MM.1S (cell line): ENCODE data around the gene TPCN1.

ENCODE experiments used
- DNase-seq: peaks from one replicate; pipeline ENCODE4 v3.0.0-alpha.2; 2015
- H2AFZ ChIP-seq: fragments of 300-600 bp; sonication (generic); 2 replicates; pipeline ENCODE4 v1.6.0; 2016; ENCODE audit warnings: antibody characterized with exemption, low read length
- H3F3A ChIP-seq: fragments of 300-600 bp; sonication (generic); 2 replicates; pipeline ENCODE4 v1.6.1; 2016; ENCODE audit warnings: mild to moderate bottlenecking, antibody characterized with exemption, low read length, moderate library complexity, mixed read lengths; ENCODE audit not compliant: insufficient read depth
- H3K27ac ChIP-seq: fragments of 300-600 bp; sonication (generic); 2 replicates; pipeline ENCODE4 v1.5.1; 2016; ENCODE audit warnings: mild to moderate bottlenecking, low read length
- H3K27me3 ChIP-seq: fragments of 300-600 bp; sonication (generic); replicated peaks from 2 replicates; pipeline ENCODE4 v1.6.0; 2016; ENCODE audit warnings: low read length; ENCODE audit not compliant: insufficient read depth
- H3K36me3 ChIP-seq: fragments of 300-600 bp; sonication (generic); replicated peaks from 2 replicates; pipeline ENCODE4 v1.6.1; 2016; ENCODE audit warnings: mild to moderate bottlenecking, low read length, mixed read lengths; ENCODE audit not compliant: insufficient read depth
- H3K4me1 ChIP-seq: fragments of 300-600 bp; sonication (generic); 2 replicates; pipeline ENCODE4 v1.6.1; 2016; ENCODE audit warnings: low read length, mixed read lengths
- H3K4me2 ChIP-seq: fragments of 300-600 bp; sonication (generic); 2 replicates; pipeline ENCODE4 v1.6.0; 2016; ENCODE audit warnings: low read depth, low read length
- H3K4me3 ChIP-seq: fragments of 300-600 bp; sonication (generic); 2 replicates; pipeline ENCODE4 v1.5.1; 2016; ENCODE audit warnings: low read length, mixed read lengths
- H3K79me2 ChIP-seq: fragments of 300-600 bp; sonication (generic); 2 replicates; pipeline ENCODE4 v1.6.1; 2016; ENCODE audit warnings: mixed run types, low read length, mixed read lengths
- H3K9ac ChIP-seq: fragments of 300-600 bp; sonication (generic); 2 replicates; pipeline ENCODE4 v1.6.1; 2016; ENCODE audit warnings: low read length, mixed read lengths
- H3K9me2 ChIP-seq: fragments of 300-600 bp; sonication (generic); replicated peaks from 2 replicates; pipeline ENCODE4 v1.6.1; 2016; ENCODE audit warnings: mild to moderate bottlenecking, low read length, mixed read lengths; ENCODE audit not compliant: insufficient read depth
- H3K9me3 ChIP-seq: fragments of 300-600 bp; sonication (generic); replicated peaks from 2 replicates; pipeline ENCODE4 v1.6.1; 2016; ENCODE audit warnings: mild to moderate bottlenecking, low read length, mixed read lengths; ENCODE audit not compliant: insufficient read depth
- H4K20me1 ChIP-seq: fragments of 300-600 bp; sonication (generic); 2 replicates; pipeline ENCODE4 v1.6.1; 2016; ENCODE audit warnings: mild to moderate bottlenecking, low read length, moderate library complexity, mixed read lengths; ENCODE audit not compliant: insufficient read depth
- EZH2 ChIP-seq: fragments of 300-600 bp; sonication (generic); optimal IDR thresholded peaks from 2 replicates; pipeline ENCODE3; 2017; ENCODE audit warnings: low read depth, mild to moderate bottlenecking, antibody characterized with exemption, low read length, mixed read lengths
- EZH2phosphoT487 ChIP-seq: fragments of 300-600 bp; sonication (generic); IDR thresholded peaks from 2 replicates; pipeline ENCODE4 v1.6.1; 2018; ENCODE audit warnings: antibody characterized with exemption, low read length
- TF ChIP-seq, protein P1 (sequence below): fragments of 300-600 bp; sonication (generic); IDR thresholded peaks from 2 replicates; pipeline ENCODE4 v1.5.1; 2016; ENCODE audit warnings: antibody characterized with exemption, low read length, mixed read lengths

The TPCN1 gene

DNA sequence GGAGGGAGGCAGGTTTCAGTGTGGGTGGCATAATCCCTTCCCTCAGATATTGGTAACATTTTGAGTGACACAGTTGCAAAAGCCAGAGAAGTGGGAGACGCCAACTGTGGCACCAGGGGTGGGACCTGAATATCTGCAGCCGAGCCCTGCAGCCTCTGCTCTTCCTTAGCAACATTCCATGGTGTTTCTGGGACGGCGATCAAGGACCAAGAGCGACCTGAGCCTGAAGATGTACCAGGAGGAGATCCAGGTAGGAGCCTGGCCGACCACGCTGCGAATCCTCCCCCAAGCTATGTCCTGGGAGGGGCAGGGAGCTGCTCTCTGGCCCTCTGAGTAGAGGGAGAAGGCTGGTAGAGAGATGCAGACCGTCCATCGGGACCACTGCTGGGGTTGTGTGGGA is 71.8 kb downstream of the TPCN1 start:
- Histone ChIP-seq H3K27me3 (no peaks in the 10 kb centered on the region), H3K9me2 (no peaks in the 10 kb centered on the region), H3K79me2 (no peaks in the 10 kb centered on the region), H3K9ac (no peak overlapping the region), H3K4me2 (no peak overlapping the region), H3K4me3 (no peak overlapping the region), H4K20me1 (no peaks in the 10 kb centered on the region), H3K27ac (no peak overlapping the region), H3K9me3 (no peaks in the 10 kb centered on the region), H3K36me3 (no peaks in the 10 kb centered on the region), H3K4me1 (no peaks in the 10 kb centered on the region), H2AFZ (no peak overlapping the region), H3F3A (no peaks in the 10 kb centered on the region)
- DNase-seq, result no peak
- TF ChIP-seq, protein P1, sequence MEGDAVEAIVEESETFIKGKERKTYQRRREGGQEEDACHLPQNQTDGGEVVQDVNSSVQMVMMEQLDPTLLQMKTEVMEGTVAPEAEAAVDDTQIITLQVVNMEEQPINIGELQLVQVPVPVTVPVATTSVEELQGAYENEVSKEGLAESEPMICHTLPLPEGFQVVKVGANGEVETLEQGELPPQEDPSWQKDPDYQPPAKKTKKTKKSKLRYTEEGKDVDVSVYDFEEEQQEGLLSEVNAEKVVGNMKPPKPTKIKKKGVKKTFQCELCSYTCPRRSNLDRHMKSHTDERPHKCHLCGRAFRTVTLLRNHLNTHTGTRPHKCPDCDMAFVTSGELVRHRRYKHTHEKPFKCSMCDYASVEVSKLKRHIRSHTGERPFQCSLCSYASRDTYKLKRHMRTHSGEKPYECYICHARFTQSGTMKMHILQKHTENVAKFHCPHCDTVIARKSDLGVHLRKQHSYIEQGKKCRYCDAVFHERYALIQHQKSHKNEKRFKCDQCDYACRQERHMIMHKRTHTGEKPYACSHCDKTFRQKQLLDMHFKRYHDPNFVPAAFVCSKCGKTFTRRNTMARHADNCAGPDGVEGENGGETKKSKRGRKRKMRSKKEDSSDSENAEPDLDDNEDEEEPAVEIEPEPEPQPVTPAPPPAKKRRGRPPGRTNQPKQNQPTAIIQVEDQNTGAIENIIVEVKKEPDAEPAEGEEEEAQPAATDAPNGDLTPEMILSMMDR, result no peak
- TF ChIP-seq EZH2 (no peak), EZH2phosphoT487 (no peak)

DNA sequence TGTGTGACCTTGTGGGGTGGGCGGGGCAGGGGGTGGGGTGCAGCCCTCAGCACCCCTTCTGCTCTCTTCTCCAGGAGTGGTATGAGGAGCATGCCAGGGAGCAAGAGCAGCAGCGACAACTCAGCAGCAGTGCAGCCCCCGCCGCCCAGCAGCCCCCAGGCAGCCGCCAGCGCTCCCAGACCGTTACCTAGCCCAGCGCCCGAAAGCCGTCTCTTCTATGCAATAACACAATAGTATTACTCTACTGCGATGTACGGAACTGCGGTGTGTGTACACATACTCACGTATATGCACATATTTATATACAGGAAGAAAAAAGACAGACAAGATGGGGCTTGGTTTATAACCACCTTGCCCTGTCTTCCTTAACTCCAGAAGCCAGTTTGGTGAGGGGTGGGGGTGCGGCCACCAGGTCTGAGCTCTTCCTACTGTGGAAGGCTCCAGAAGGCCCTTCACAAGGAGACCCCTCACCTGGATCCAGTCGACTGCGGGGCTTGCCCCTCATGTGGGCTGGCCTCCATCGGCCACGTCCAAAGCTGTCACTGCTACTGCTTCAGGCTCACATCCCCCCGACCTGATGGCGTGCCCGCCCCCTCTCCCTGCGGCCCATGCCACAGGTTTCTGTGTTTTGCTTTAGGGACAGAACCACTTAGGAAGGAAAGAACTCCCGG is 74.8 kb downstream of the TPCN1 start:
- TF ChIP-seq EZH2phosphoT487, result no peak
- TF ChIP-seq EZH2, result no peak
- TF ChIP-seq, protein P1, result no peak
- Histone ChIP-seq H3K9me2 (no peaks in the 10 kb centered on the region), H3K27ac (no peak overlapping the region), H3K4me1 (no peaks in the 10 kb centered on the region), H4K20me1 (no peaks in the 10 kb centered on the region), H3K9ac (no peak overlapping the region), H2AFZ (no peak overlapping the region), H3K9me3 (no peaks in the 10 kb centered on the region), H3K4me3 (no peak overlapping the region), H3F3A (no peaks in the 10 kb centered on the region), H3K36me3 (no peaks in the 10 kb centered on the region), H3K4me2 (no peak overlapping the region), H3K79me2 (no peaks in the 10 kb centered on the region), H3K27me3 (no peaks in the 10 kb centered on the region)
- no peak for DNase-seq

- Histone ChIP-seq H3K27me3 (no peaks in the 10 kb centered on the region), H2AFZ (no peak overlapping the region), H3K4me2 (no peak overlapping the region), H3K4me1 (no peaks in the 10 kb centered on the region), H3F3A (no peaks in the 10 kb centered on the region), H3K4me3 (no peak overlapping the region), H3K36me3 (no peaks in the 10 kb centered on the region), H3K27ac (no peak overlapping the region), H3K9me2 (no peaks in the 10 kb centered on the region), H4K20me1 (no peaks in the 10 kb centered on the region), H3K79me2 (no peaks in the 10 kb centered on the region), H3K9ac (no peak overlapping the region), H3K9me3 (no peaks in the 10 kb centered on the region)
- TF ChIP-seq, protein P1, result no peak
- TF ChIP-seq EZH2, result no peak
- no peak for TF ChIP-seq EZH2phosphoT487
- DNase-seq, result no peak
Observed at GRCh38 chr12:113296557-113297213, 75.4 kb downstream of the TPCN1 start.
